Natural killer cell treated with Interleukin-12 subunit alpha and Interleukin-12 subunit beta and Interleukin-15 and Interleukin-18, amount 100 ng/mL, for 72 hours (primary cell): ENCODE results near the gene DEFB114. TPM values are rescaled to one million over a fixed set of nuclear protein-coding genes. Genes with fewer than 3 reads are reported as not detected.
"Not testable (repeated sequence)": the region's sequence is repeated elsewhere in the genome, so short reads cannot be mapped to it uniquely, and the experiment has no call there.

ENCODE experiments used
- ATAC-seq, 2 donors: fragments of 150-1000 bp; cut with Tn5 transposase in 1 of 2; sonication (Bioruptor Pico), chemical (Tn5 transposase) in 1 of 2; 2 replicates each; pipeline ENCODE4 v1.10.0; 2021
- DNase-seq: peaks from one replicate; pipeline ENCODE4 v3.0.0; 2022; ENCODE audit warnings: low spot score
- H3K27ac Mint-ChIP-seq, 2 donors: 1 replicate in 1 of 2; 2 replicates in 1 of 2; pipeline ENCODE4 v1.8.0; 2022; ENCODE audit warnings: mixed read lengths in 2 of 2, mild to moderate bottlenecking in 1 of 2, moderate library complexity in 1 of 2
- H3K27me3 Mint-ChIP-seq, 2 donors: 1 replicate in 1 of 2; 2 replicates in 1 of 2; pipeline ENCODE4 v1.8.0; 2022; ENCODE audit warnings: mixed read lengths in 2 of 2
- H3K36me3 Mint-ChIP-seq: one replicate; pipeline ENCODE4 v1.8.0; 2022; ENCODE audit warnings: mixed read lengths
- H3K4me1 Mint-ChIP-seq, 2 donors: 1 replicate in 1 of 2; 2 replicates in 1 of 2; pipeline ENCODE4 v1.8.0; 2022; ENCODE audit warnings: low read depth in 2 of 2, mixed read lengths in 2 of 2, mild to moderate bottlenecking in 1 of 2
- H3K4me3 Mint-ChIP-seq: one replicate; pipeline ENCODE4 v1.8.0; 2022; ENCODE audit warnings: mixed read lengths
- H3K9me3 Mint-ChIP-seq: 2 replicates; pipeline ENCODE4 v1.8.0; 2022; ENCODE audit warnings: mixed read lengths
- total RNA-seq, 2 donors: library from RNA; stranded (reverse); gene quantifications; one replicate each; pipeline ENCODE4 v1.2.3, GENCODE V29; 2022

Gene DEFB114
- total RNA-seq, 2 donors from 2014 or later = not detected

DNA sequence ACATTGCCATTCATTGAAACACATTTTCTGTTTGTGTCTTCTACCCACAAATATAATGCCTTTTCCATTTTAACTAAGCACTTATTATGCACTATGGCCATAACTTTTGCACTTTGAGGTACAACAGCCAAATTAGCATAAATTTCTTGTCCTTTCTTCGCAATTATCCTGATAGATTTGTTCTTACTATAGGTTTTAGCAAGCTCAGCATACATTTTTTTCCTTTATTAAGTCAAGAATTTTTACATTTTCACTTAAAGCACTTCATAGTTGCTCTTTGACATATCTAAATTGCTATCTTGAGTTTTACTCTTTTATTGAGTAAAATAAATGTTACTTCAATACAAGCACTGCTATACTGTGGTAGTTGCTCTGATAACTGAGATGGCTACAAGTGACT lies 5.8 kb downstream of the DEFB114 start:
- Mint-ChIP-seq H3K36me3 (no peaks in the 10 kb centered on the region), H3K27ac (no peak overlapping the region), H3K9me3 (peaks cover 9% of the 10 kb centered on the region), H3K4me1 (no peaks in the 10 kb centered on the region), H3K4me3 (no peak overlapping the region), H3K27me3 (no peaks in the 10 kb centered on the region)
- no peak for ATAC-seq
- DNase-seq = no peak

DNA sequence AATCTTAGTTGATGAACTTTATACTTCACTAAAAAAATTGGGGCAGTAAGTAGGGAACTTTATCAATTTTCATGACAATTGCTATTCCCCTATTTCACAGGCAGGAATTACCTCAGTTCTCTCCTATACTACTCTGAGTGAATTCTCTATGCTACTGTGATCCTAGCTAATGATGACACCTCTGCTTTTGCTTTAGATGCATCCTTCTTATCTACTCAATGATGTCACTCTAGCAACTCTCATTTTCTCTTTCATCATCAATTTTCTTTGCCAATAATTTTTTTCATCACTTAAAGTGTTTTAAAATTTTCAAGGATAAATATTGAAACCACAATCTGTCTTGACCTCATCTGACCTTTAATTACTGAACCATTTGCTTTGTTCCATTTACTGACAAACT lies 8.1 kb downstream of the DEFB114 start:
- DNase-seq (no peak), ATAC-seq (no peak)
- H3K9me3 Mint-ChIP-seq = peaks cover 9% of the 10 kb centered on the region
- no peaks in the 10 kb centered on the region for H3K27me3 Mint-ChIP-seq
- no peaks in the 10 kb centered on the region for H3K4me1 Mint-ChIP-seq
- H3K27ac Mint-ChIP-seq = no peak overlapping the region
- H3K4me3 Mint-ChIP-seq = no peak overlapping the region
- no peaks in the 10 kb centered on the region for H3K36me3 Mint-ChIP-seq

DNA sequence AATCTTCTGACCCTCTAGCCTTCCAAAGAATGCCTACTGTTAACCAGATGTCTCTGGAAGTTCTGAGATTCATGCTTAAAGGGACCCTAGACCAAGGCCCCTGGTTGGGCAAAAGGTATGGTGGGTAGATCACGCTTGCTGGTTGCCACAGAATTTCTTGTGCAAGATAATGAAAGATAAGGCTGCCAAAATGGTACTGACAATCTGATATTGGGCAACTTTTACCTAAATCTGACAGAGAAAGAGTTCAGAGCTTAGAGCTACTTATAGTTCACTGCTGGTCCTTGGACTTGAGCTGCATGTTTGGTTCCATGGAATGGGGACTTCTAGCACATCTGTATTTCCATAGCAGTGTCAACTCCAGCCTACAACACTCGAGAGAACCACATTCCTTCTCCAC lies 12.0 kb downstream of the DEFB114 start:
- no peak overlapping the region for H3K4me3 Mint-ChIP-seq
- ATAC-seq (no peak), DNase-seq (no peak)
- H3K27me3 Mint-ChIP-seq = no peaks in the 10 kb centered on the region
- peaks cover 12% of the 10 kb centered on the region for H3K9me3 Mint-ChIP-seq
- H3K27ac Mint-ChIP-seq = no peak overlapping the region
- H3K36me3 Mint-ChIP-seq = no peaks in the 10 kb centered on the region
- H3K4me1 Mint-ChIP-seq = no peaks in the 10 kb centered on the region

DNA sequence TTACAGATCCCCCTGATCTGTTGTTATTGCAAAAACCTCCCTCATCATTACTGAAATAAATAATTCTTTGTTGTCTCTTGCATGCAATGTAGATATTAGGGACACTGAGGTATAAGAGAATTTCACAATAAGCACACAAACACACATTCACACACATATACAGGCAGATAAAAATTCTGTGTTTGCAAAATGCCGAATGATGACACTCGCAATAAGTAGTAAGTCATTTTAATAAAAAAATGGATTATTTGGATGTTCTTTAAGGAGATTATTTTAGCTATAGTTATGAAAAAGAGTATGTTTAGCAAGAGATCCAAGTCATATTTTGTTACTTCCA lies 13.6 kb downstream of the DEFB114 start:
- Mint-ChIP-seq H3K4me1 (no peaks in the 10 kb centered on the region), H3K4me3 (no peak overlapping the region), H3K36me3 (no peaks in the 10 kb centered on the region), H3K27me3 (no peaks in the 10 kb centered on the region), H3K27ac (no peak overlapping the region), H3K9me3 (peaks cover 9% of the 10 kb centered on the region)
- DNase-seq = no peak
- ATAC-seq = no peak

DNA sequence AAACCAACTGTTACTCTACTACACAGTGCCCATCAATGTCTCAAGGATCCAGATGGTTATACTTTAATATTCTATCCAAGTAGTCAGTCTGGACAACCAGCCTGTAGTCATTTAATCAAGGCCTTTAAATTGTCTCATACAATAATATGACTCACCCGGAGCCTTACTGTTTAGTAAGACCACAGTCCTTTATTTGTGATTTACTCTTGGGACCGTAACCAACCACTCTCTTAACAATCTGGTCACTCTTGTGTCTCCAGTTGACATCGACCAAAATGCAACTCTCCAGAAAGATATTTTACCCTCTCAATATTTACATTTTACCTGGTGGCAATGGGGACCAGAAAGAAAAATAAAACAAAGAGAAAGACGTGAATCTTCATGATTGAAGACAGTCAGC lies 14.9 kb downstream of the DEFB114 start:
- H3K4me3 Mint-ChIP-seq = no peak overlapping the region
- H3K27ac Mint-ChIP-seq = no peak overlapping the region
- DNase-seq = no peak
- no peaks in the 10 kb centered on the region for H3K4me1 Mint-ChIP-seq
- H3K27me3 Mint-ChIP-seq = no peaks in the 10 kb centered on the region
- peaks cover 9% of the 10 kb centered on the region for H3K9me3 Mint-ChIP-seq
- no peak for ATAC-seq
- no peaks in the 10 kb centered on the region for H3K36me3 Mint-ChIP-seq

DNA sequence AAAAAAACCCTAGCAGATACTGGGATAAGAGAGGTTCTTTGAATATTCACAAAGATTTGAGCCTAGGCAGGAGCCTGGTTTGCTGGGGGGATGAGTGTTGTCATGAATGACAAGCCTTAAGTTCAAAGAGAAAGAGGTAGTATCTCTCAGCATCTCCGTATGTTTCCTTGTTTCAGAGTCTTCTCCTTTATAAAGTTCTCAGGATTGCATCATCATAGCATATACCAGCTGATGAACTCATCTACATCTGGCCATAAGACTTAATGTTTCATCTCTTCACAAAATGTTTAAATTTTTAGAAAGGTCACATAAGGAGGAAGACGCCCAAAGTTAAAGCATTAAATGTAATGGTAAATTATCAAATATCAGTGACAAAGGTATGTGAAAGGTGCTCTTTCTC lies 17.1 kb downstream of the DEFB114 start:
- Mint-ChIP-seq H3K4me3 (no peak overlapping the region), H3K27ac (no peak overlapping the region), H3K36me3 (no peaks in the 10 kb centered on the region), H3K4me1 (no peaks in the 10 kb centered on the region), H3K9me3 (peaks cover 11% of the 10 kb centered on the region), H3K27me3 (no peaks in the 10 kb centered on the region)
- ATAC-seq (no peak), DNase-seq (no peak)

DNA sequence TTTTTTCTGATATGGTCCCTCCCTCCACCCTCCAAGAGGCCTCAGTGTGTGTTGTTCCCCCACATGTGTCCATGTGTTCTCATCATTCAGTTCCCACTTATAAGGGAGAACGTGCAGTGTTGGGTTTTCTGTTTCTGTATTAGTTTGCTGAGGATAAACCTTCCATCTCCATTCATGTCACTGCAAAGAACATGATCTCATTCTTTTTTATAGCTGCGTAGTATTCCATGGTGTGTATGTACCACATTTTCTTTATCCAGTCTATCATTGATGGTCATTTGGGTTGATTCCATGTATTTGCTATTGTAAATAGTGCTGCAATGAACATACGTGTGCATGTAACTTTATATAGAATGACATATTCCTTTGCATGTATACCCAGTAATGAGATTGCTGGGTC lies 19.9 kb downstream of the DEFB114 start:
- not testable (repeated sequence) for H3K4me1 Mint-ChIP-seq, DNase-seq, ATAC-seq, H3K4me3 Mint-ChIP-seq, H3K27ac Mint-ChIP-seq, H3K36me3 Mint-ChIP-seq, H3K27me3 Mint-ChIP-seq
- peaks cover 11% of the 10 kb centered on the region for H3K9me3 Mint-ChIP-seq

DNA sequence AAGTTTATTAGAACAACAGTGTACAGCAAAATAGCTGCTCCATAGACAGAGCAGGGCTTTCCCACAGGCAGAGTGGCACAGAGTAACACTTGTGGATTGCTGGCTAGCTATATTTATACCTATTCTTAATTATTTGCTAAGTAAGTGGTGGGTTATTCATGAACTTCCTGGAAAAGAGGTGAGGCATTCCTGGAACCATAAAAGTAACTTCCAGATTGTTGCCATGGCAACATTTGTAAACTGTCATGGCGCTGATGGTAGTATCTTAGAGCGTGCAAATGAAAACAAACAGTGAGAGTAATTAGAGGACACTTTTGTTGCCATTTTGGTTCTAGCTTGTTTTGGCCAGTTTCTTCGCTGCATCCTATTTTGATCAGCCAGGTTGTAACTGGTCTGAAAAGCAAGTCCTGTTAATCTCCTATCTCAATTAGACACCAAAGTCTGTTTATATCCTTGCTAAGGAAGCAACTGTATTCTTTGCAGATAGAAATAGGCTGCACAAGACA lies 23.9 kb downstream of the DEFB114 start:
- DNase-seq = no peak
- H3K4me1 Mint-ChIP-seq = no peaks in the 10 kb centered on the region
- ATAC-seq = no peak
- no peaks in the 10 kb centered on the region for H3K27me3 Mint-ChIP-seq
- H3K4me3 Mint-ChIP-seq = no peak overlapping the region
- H3K9me3 Mint-ChIP-seq = peaks cover 12% of the 10 kb centered on the region
- no peaks in the 10 kb centered on the region for H3K36me3 Mint-ChIP-seq
- H3K27ac Mint-ChIP-seq = no peak overlapping the region

DNA sequence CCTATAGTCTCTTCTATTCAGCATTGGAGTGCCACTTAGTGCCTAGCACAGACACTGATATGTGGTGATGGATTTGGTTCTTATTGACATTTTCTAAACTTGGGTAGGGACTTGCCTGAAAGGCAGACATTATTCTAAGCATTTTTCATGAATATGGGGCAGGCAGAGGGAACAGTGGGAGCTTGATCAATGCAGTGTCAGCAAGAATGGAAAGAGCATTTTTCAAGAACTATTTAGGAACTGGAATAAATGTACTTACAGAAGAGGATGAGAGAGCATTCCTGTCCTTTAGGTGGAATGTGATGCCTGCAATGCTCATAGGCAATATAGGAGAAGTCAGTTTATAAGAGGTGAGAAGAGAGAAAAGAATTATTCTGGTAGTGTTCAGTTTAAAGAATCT lies 26.2 kb downstream of the DEFB114 start:
- Mint-ChIP-seq H3K36me3 (no peaks in the 10 kb centered on the region), H3K27ac (no peak overlapping the region), H3K4me3 (no peak overlapping the region), H3K9me3 (peaks cover 7% of the 10 kb centered on the region), H3K4me1 (no peaks in the 10 kb centered on the region), H3K27me3 (no peaks in the 10 kb centered on the region)
- DNase-seq = no peak
- no peak for ATAC-seq

DNA sequence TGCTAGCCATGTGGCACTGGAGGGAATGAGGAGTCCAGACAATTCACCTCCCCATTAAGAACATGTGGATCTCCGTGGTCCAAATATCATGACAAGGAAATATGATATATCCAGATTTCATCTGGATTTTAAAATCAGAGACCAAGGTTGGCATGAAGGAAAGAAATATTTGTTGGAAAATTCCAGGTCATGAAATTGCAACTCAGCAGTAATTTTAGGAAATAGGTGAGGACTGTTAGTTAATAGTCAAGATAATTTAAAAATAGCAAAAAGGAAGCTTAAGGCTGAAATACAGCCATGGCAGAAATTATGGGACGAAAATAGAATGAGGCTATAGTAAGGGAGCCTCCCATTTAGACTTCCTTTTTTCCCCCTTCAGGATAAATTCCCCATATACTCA lies 26.9 kb downstream of the DEFB114 start:
- DNase-seq = no peak
- no peak for ATAC-seq
- H3K4me3 Mint-ChIP-seq = no peak overlapping the region
- H3K9me3 Mint-ChIP-seq = peaks cover 7% of the 10 kb centered on the region
- no peaks in the 10 kb centered on the region for H3K4me1 Mint-ChIP-seq
- H3K36me3 Mint-ChIP-seq = no peaks in the 10 kb centered on the region
- no peak overlapping the region for H3K27ac Mint-ChIP-seq
- no peaks in the 10 kb centered on the region for H3K27me3 Mint-ChIP-seq

DNA sequence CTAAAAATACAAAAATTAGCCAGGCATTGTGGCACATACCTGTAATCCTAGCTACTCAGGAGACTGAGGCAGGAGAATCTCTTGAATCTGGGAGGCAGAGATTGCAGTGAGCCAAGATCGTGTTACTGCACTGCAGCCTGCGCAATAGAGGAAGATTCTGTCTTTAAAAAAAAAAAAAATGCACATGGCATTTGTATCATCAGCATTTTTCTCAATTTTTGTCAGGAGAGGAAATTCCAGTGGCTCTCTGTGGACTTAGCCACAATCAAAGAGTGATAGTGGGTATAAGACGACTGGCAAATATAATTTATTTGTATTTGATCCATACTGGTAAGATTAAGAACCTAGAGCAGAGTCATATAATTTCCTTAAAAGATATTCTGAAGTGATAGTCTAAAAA lies 28.6 kb downstream of the DEFB114 start:
- Mint-ChIP-seq H3K9me3 (peaks cover 7% of the 10 kb centered on the region), H3K27me3 (no peaks in the 10 kb centered on the region), H3K4me3 (no peak overlapping the region), H3K27ac (no peak overlapping the region), H3K36me3 (no peaks in the 10 kb centered on the region), H3K4me1 (no peaks in the 10 kb centered on the region)
- no peak for ATAC-seq
- DNase-seq = no peak

DNA sequence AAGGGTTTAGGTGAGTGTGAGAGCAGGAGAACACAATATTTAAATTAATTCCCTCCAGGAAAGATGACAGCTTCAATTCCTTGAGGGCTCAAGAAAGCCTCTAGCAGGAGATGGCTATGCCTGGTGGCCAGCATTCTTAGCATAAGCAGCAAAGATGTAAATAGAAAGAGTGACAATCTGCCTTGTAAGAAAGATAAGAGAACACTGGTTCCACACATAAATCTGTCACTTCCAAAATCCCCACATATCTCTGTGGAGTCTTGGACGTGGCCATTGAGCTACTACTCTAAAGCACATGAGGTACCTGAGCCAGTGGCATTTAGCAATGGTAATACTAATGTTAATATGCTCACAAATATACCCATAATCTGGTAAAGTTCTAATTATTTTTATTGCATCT lies 29.2 kb downstream of the DEFB114 start:
- ATAC-seq = no peak
- no peak overlapping the region for H3K4me3 Mint-ChIP-seq
- no peaks in the 10 kb centered on the region for H3K4me1 Mint-ChIP-seq
- no peaks in the 10 kb centered on the region for H3K27me3 Mint-ChIP-seq
- peaks cover 7% of the 10 kb centered on the region for H3K9me3 Mint-ChIP-seq
- no peaks in the 10 kb centered on the region for H3K36me3 Mint-ChIP-seq
- DNase-seq = no peak
- H3K27ac Mint-ChIP-seq = no peak overlapping the region

DNA sequence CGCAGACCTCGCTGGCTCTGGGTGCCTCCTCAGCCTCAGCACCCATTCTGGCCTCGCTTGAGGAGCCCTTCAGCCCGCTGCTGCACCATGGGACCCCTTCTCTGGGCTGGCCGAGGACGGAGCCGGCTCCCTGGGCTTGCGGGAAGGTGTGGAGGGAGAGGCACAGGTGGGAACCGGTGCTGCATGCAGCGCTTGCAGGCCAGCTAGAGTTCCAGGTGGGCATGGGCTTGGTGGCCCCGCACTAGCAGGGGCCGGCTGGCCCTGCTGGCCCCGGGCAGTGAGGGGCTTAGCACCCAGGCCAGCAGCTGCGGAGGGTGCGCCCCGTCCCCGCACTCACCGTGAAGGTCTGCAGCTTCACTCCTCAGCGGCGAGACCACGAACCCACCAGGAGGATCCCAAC lies 30.4 kb downstream of the DEFB114 start:
- Mint-ChIP-seq H3K9me3 (peaks cover 10% of the 10 kb centered on the region), H3K36me3 (no peaks in the 10 kb centered on the region), H3K27ac (no peak overlapping the region), H3K4me3 (no peak overlapping the region), H3K4me1 (no peaks in the 10 kb centered on the region), H3K27me3 (no peaks in the 10 kb centered on the region)
- ATAC-seq (no peak), DNase-seq (no peak)

DNA sequence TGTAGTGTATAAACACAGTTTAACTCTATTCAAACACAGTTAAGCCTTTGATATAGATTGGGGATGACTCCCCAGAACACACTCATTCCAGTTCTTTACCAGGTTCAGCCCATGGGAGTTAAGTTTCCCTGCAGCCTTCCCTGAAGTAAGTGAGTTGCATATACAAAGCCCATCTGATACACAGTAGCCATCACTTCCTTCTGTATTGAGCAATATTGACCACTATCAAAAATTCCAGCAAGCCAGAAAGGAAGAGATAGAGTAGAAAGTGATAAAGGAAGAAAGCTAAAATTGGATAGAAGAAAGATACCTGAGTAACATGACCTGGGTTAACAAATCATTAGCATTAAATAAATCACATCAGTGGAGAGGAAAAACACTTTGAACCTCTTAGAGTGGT lies 34.6 kb downstream of the DEFB114 start:
- Mint-ChIP-seq H3K4me1 (no peaks in the 10 kb centered on the region), H3K36me3 (peaks cover 6% of the 10 kb centered on the region), H3K4me3 (no peak overlapping the region), H3K9me3 (peaks cover 11% of the 10 kb centered on the region), H3K27ac (no peak overlapping the region), H3K27me3 (no peaks in the 10 kb centered on the region)
- no peak for ATAC-seq
- no peak for DNase-seq

DNA sequence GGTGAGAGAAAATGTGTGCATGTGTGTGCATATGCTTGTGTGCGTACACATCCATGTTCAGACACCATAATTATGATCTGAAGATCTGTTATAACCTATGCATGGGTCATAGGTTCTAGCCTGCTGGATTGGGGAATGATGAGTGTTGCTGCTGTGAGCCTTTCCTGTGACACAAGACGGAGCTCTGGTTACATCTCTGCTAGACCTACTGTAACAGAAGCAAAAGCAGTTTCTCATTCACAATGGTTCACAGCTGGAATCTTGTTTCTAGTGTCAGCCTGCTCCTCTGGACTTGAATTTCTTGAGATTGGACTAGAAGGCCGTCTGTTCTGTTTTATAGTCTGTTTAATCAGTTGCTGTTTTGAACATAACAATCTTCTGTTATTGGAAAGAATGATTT lies 40.1 kb downstream of the DEFB114 start:
- no peaks in the 10 kb centered on the region for H3K27me3 Mint-ChIP-seq

More for the DNA sequence above, 40.1 kb downstream of the DEFB114 start:
- peaks cover 18% of the 10 kb centered on the region for H3K9me3 Mint-ChIP-seq
- H3K4me3 Mint-ChIP-seq = no peak overlapping the region
- DNase-seq (no peak), ATAC-seq (no peak)
- H3K36me3 Mint-ChIP-seq = peaks cover 6% of the 10 kb centered on the region
- no peaks in the 10 kb centered on the region for H3K4me1 Mint-ChIP-seq
- no peak overlapping the region for H3K27ac Mint-ChIP-seq
